ENCODE data around the gene IL33. TPM values are rescaled to one million over a fixed set of nuclear protein-coding genes. Genes with fewer than 3 reads are reported as not detected.

The IL33 gene
- total RNA-seq, 1 experiment from 2014 or later = 2.7 TPM

GRCh38 chr9:6234014-6234413 is 18.4 kb downstream of the IL33 start:
- BruUV-seq (replicated peaks) = no TSS peak
- H3K4me1 ChIP-seq (ENCODE audit: insufficient read depth, low read length) = peaks cover 18% of the 10 kb centered on the region
- no peak overlapping the region for H3K9ac ChIP-seq (ENCODE audit: low read length)
- ATAC-seq (no peak), DNase-seq (no peak)
- H3K27ac ChIP-seq (ENCODE audit: low read length) = no peak overlapping the region
- ChIA-PET POLR2A (ENCODE audit: unreplicated experiment) (no interaction called here), CTCF (no interaction called here)
- H2AFZ ChIP-seq (ENCODE audit: low read length) = no peak overlapping the region
- intact Hi-C loops (cut with micrococcal nuclease) = no loop called here
- no peaks in the 10 kb centered on the region for H3K27me3 ChIP-seq (ENCODE audit: low read length)
- no peaks in the 10 kb centered on the region for H3K9me3 ChIP-seq (ENCODE audit: low read length)
- TF ChIP-seq CTCF (conservative IDR thresholded peaks at IDR 0.05; ENCODE audit: low read depth, low read length) (no peak), EZH2phosphoT487 (IDR thresholded peaks at IDR 0.05; ENCODE audit: borderline replicate concordance, low read length) (no peak), EZH2 (IDR thresholded peaks at IDR 0.05; ENCODE audit: low read length, unreplicated experiment) (no peak)
- H3K4me3 ChIP-seq (ENCODE audit: low read length) = no peak overlapping the region
- no peaks in the 10 kb centered on the region for H3F3A ChIP-seq (ENCODE audit: low read length, unreplicated experiment)
- no peak overlapping the region for H3K4me2 ChIP-seq (ENCODE audit: low read length)
- no peaks in the 10 kb centered on the region for H3K36me3 ChIP-seq (ENCODE audit: low read depth, low read length)
- H3K9me2 ChIP-seq (replicated peaks; ENCODE audit: low read length) = no peaks in the 10 kb centered on the region
- H3K79me2 ChIP-seq (ENCODE audit: low read length) = no peaks in the 10 kb centered on the region
- H4K20me1 ChIP-seq (ENCODE audit: low read length) = no peaks in the 10 kb centered on the region

GRCh38 chr9:6237267-6237666 is 21.7 kb downstream of the IL33 start:
- Histone ChIP-seq H3K9me2 (replicated peaks; ENCODE audit: low read length) (no peaks in the 10 kb centered on the region), H3F3A (ENCODE audit: low read length, unreplicated experiment) (no peaks in the 10 kb centered on the region), H3K9ac (ENCODE audit: low read length) (no peak overlapping the region), H3K4me2 (ENCODE audit: low read length) (no peak overlapping the region), H3K4me3 (ENCODE audit: low read length) (no peak overlapping the region), H3K79me2 (ENCODE audit: low read length) (no peaks in the 10 kb centered on the region), H3K27ac (ENCODE audit: low read length) (no peak overlapping the region), H3K4me1 (ENCODE audit: insufficient read depth, low read length) (no peaks in the 10 kb centered on the region), H3K36me3 (ENCODE audit: low read depth, low read length) (no peaks in the 10 kb centered on the region), H2AFZ (ENCODE audit: low read length) (no peak overlapping the region), H4K20me1 (ENCODE audit: low read length) (no peaks in the 10 kb centered on the region), H3K27me3 (ENCODE audit: low read length) (no peaks in the 10 kb centered on the region), H3K9me3 (ENCODE audit: low read length) (no peaks in the 10 kb centered on the region)
- CTCF ChIA-PET = no interaction called here
- ATAC-seq (no peak), DNase-seq (no peak)
- no TSS peak for BruUV-seq (replicated peaks)
- POLR2A ChIA-PET (ENCODE audit: unreplicated experiment) = no interaction called here
- intact Hi-C loops (cut with micrococcal nuclease) = no loop called here
- no peak for TF ChIP-seq EZH2 (IDR thresholded peaks at IDR 0.05; ENCODE audit: low read length, unreplicated experiment)
- no peak for TF ChIP-seq CTCF (conservative IDR thresholded peaks at IDR 0.05; ENCODE audit: low read depth, low read length)
- TF ChIP-seq EZH2phosphoT487 (IDR thresholded peaks at IDR 0.05; ENCODE audit: borderline replicate concordance, low read length) = no peak

- no peak overlapping the region for H3K9ac ChIP-seq (ENCODE audit: low read length)
- no peak overlapping the region for H3K27ac ChIP-seq (ENCODE audit: low read length)
- H3K9me2 ChIP-seq (replicated peaks; ENCODE audit: low read length) = no peaks in the 10 kb centered on the region
- H3K36me3 ChIP-seq (ENCODE audit: low read depth, low read length) = no peaks in the 10 kb centered on the region
- no peak overlapping the region for H2AFZ ChIP-seq (ENCODE audit: low read length)
- H3K79me2 ChIP-seq (ENCODE audit: low read length) = no peaks in the 10 kb centered on the region
- no peaks in the 10 kb centered on the region for H4K20me1 ChIP-seq (ENCODE audit: low read length)
- no peak for TF ChIP-seq EZH2 (IDR thresholded peaks at IDR 0.05; ENCODE audit: low read length, unreplicated experiment)
- no peak for TF ChIP-seq EZH2phosphoT487 (IDR thresholded peaks at IDR 0.05; ENCODE audit: borderline replicate concordance, low read length)
- TF ChIP-seq CTCF (conservative IDR thresholded peaks at IDR 0.05; ENCODE audit: low read depth, low read length) = no peak
- no TSS peak for BruUV-seq (replicated peaks)
- ATAC-seq (no peak), DNase-seq (no peak)
- no peaks in the 10 kb centered on the region for H3K9me3 ChIP-seq (ENCODE audit: low read length)
- intact Hi-C loops (cut with micrococcal nuclease) = no loop called here
- H3F3A ChIP-seq (ENCODE audit: low read length, unreplicated experiment) = no peaks in the 10 kb centered on the region
- CTCF ChIA-PET = no interaction called here
- POLR2A ChIA-PET (ENCODE audit: unreplicated experiment) = no interaction called here
- H3K27me3 ChIP-seq (ENCODE audit: low read length) = no peaks in the 10 kb centered on the region
- H3K4me1 ChIP-seq (ENCODE audit: insufficient read depth, low read length) = peaks cover 14% of the 10 kb centered on the region
- no peak overlapping the region for H3K4me3 ChIP-seq (ENCODE audit: low read length)
- H3K4me2 ChIP-seq (ENCODE audit: low read length) = no peak overlapping the region
Measured at GRCh38 chr9:6239048-6239461, 23.4 kb downstream of the IL33 start.
